Parathyroid adenoma (tissue), 2 donors: ENCODE data around the gene RACGAP1.

Experiments used
- H2AFZ ChIP-seq: fragments of 300-600 bp; sonication (generic); one replicate; pipeline ENCODE4 v1.7.0; 2017; ENCODE audit warnings: antibody characterized with exemption, mild to moderate bottlenecking
- H3K27ac ChIP-seq: fragments of 300-600 bp; sonication (generic); one replicate; pipeline ENCODE4 v1.7.0; 2017
- H3K27me3 ChIP-seq: fragments of 300-600 bp; sonication (generic); one replicate; pipeline ENCODE4 v1.7.0; 2017; ENCODE audit warnings: low read length; ENCODE audit not compliant: control insufficient read depth, insufficient read depth
- H3K36me3 ChIP-seq: fragments of 300-600 bp; sonication (generic); one replicate; pipeline ENCODE4 v1.7.0; 2017; ENCODE audit warnings: low read length; ENCODE audit not compliant: control insufficient read depth, insufficient read depth
- H3K4me1 ChIP-seq: fragments of 300-600 bp; sonication (generic); one replicate; pipeline ENCODE4 v1.7.0; 2017; ENCODE audit warnings: control low read depth
- H3K4me2 ChIP-seq: fragments of 300-600 bp; sonication (generic); one replicate; pipeline ENCODE4 v1.7.0; 2017; ENCODE audit warnings: low read length
- H3K4me3 ChIP-seq: fragments of 300-600 bp; sonication (generic); one replicate; pipeline ENCODE4 v1.7.0; 2017; ENCODE audit warnings: low read depth, low read length
- H3K79me2 ChIP-seq: fragments of 300-600 bp; sonication (generic); one replicate; pipeline ENCODE4 v1.7.0; 2017; ENCODE audit warnings: control low read depth
- H3K9ac ChIP-seq: fragments of 300-600 bp; sonication (generic); one replicate; pipeline ENCODE4 v1.7.0; 2017; ENCODE audit warnings: mild to moderate bottlenecking
- H3K9me3 ChIP-seq: fragments of 300-600 bp; sonication (generic); one replicate; pipeline ENCODE4 v1.7.0; 2017; ENCODE audit warnings: low read length; ENCODE audit not compliant: control insufficient read depth
- CTCF ChIP-seq: fragments of 300-600 bp; sonication (generic); IDR thresholded peaks from one replicate; pipeline ENCODE4 v1.7.0; 2017; ENCODE audit warnings: antibody characterized with exemption, mild to moderate bottlenecking
- donor health status: primary hyperparathyroidism.

Gene RACGAP1

GRCh38 chr12:50047693-50048250, 22.5 kb upstream of the RACGAP1 start:
- H3K27ac ChIP-seq: no peak overlapping the region
- no peak for TF ChIP-seq CTCF
- H3K36me3 ChIP-seq: no peaks in the 10 kb centered on the region
- no peak overlapping the region for H3K4me2 ChIP-seq
- H3K4me3 ChIP-seq: no peak overlapping the region
- no peak overlapping the region for H2AFZ ChIP-seq
- no peaks in the 10 kb centered on the region for H3K9me3 ChIP-seq
- H3K79me2 ChIP-seq: no peaks in the 10 kb centered on the region
- no peak overlapping the region for H3K9ac ChIP-seq
- H3K4me1 ChIP-seq: no peaks in the 10 kb centered on the region
- no peaks in the 10 kb centered on the region for H3K27me3 ChIP-seq

GRCh38 chr12:50043854-50044253, 18.6 kb upstream of the RACGAP1 start:
- H3K36me3 ChIP-seq: no peaks in the 10 kb centered on the region
- no peak overlapping the region for H2AFZ ChIP-seq
- H3K27ac ChIP-seq: no peak overlapping the region
- H3K4me1 ChIP-seq: no peaks in the 10 kb centered on the region
- no peak for TF ChIP-seq CTCF
- no peak overlapping the region for H3K4me2 ChIP-seq
- H3K9ac ChIP-seq: no peak overlapping the region
- no peaks in the 10 kb centered on the region for H3K9me3 ChIP-seq
- no peaks in the 10 kb centered on the region for H3K79me2 ChIP-seq
- no peak overlapping the region for H3K4me3 ChIP-seq
- no peaks in the 10 kb centered on the region for H3K27me3 ChIP-seq

- no peaks in the 10 kb centered on the region for H3K4me1 ChIP-seq
- no peak overlapping the region for H3K4me3 ChIP-seq
- no peak overlapping the region for H3K9ac ChIP-seq
- TF ChIP-seq CTCF: no peak
- no peak overlapping the region for H3K4me2 ChIP-seq
- no peak overlapping the region for H2AFZ ChIP-seq
- H3K79me2 ChIP-seq: no peaks in the 10 kb centered on the region
- H3K27me3 ChIP-seq: no peaks in the 10 kb centered on the region
- H3K36me3 ChIP-seq: no peaks in the 10 kb centered on the region
- H3K9me3 ChIP-seq: no peaks in the 10 kb centered on the region
- H3K27ac ChIP-seq: no peak overlapping the region
Observed at GRCh38 chr12:50043308-50043707, 18.0 kb upstream of the RACGAP1 start.

- Histone ChIP-seq H3K27me3 (no peaks in the 10 kb centered on the region), H3K4me1 (no peaks in the 10 kb centered on the region), H3K4me2 (no peak overlapping the region), H2AFZ (no peak overlapping the region), H3K4me3 (no peak overlapping the region), H3K9ac (no peak overlapping the region), H3K27ac (no peak overlapping the region), H3K9me3 (no peaks in the 10 kb centered on the region), H3K79me2 (no peaks in the 10 kb centered on the region), H3K36me3 (no peaks in the 10 kb centered on the region)
- TF ChIP-seq CTCF: no peak
Observed at GRCh38 chr12:50042693-50043092, 17.4 kb upstream of the RACGAP1 start.

- TF ChIP-seq CTCF: no peak
- Histone ChIP-seq H2AFZ (no peak overlapping the region), H3K36me3 (no peaks in the 10 kb centered on the region), H3K4me3 (no peak overlapping the region), H3K9ac (no peak overlapping the region), H3K4me1 (no peaks in the 10 kb centered on the region), H3K27ac (no peak overlapping the region), H3K27me3 (no peaks in the 10 kb centered on the region), H3K4me2 (no peak overlapping the region), H3K9me3 (no peaks in the 10 kb centered on the region), H3K79me2 (no peaks in the 10 kb centered on the region)
Observed at GRCh38 chr12:50041962-50042361, 16.7 kb upstream of the RACGAP1 start.
